Nephron (organoid): ENCODE data around the gene CAV1.

Source experiments
- H3K27ac Mint-ChIP-seq, 3 experiments: 2 replicates each; pipeline ENCODE4 v1.8.0; 2020; ENCODE audit warnings: mixed read lengths in 3 of 3, mild to moderate bottlenecking in 2 of 3, moderate library complexity in 1 of 3
- H3K27me3 Mint-ChIP-seq: 2 replicates; pipeline ENCODE4 v1.8.0; 2021; ENCODE audit warnings: low read depth, mild to moderate bottlenecking, moderate library complexity, mixed read lengths
- H3K36me3 Mint-ChIP-seq: 2 replicates; pipeline ENCODE4 v1.8.0; 2020; ENCODE audit warnings: low read depth, mixed read lengths
- H3K4me1 Mint-ChIP-seq: 2 replicates; pipeline ENCODE4 v1.8.0; 2020; ENCODE audit warnings: mixed read lengths
- H3K4me3 Mint-ChIP-seq, 3 experiments: 2 replicates each; pipeline ENCODE4 v1.8.0; 2020; ENCODE audit warnings: mild to moderate bottlenecking in 3 of 3, mixed read lengths in 3 of 3, moderate library complexity in 2 of 3
- H3K9me3 Mint-ChIP-seq: 2 replicates; pipeline ENCODE4 v1.8.0; 2020; ENCODE audit warnings: mixed read lengths
- CTCF ChIP-seq, 3 experiments: fragments of 200-600 bp; sonication (generic); IDR thresholded peaks; one replicate each; pipeline ENCODE4 v1.5.0; 2021; ENCODE audit warnings: antibody characterized with exemption in 3 of 3; ENCODE audit not compliant: unreplicated experiment in 3 of 3

Gene CAV1

GRCh38 chr7:116560021-116560970, 35.5 kb downstream of the CAV1 start:
- peaks cover 21% of the 10 kb centered on the region for H3K27me3 Mint-ChIP-seq
- H3K9me3 Mint-ChIP-seq, result no peaks in the 10 kb centered on the region
- no peak for TF ChIP-seq CTCF (IDR thresholded peaks at IDR 0.05; ENCODE audit: unreplicated experiment in 3 of 3)
- H3K27ac Mint-ChIP-seq, result no peak overlapping the region
- peaks cover 5% of the 10 kb centered on the region for H3K4me1 Mint-ChIP-seq
- H3K36me3 Mint-ChIP-seq, result no peaks in the 10 kb centered on the region
- H3K4me3 Mint-ChIP-seq, result no peak overlapping the region

- H3K27ac Mint-ChIP-seq, result no peak overlapping the region
- no peaks in the 10 kb centered on the region for H3K36me3 Mint-ChIP-seq
- peaks cover 4% of the 10 kb centered on the region for H3K4me1 Mint-ChIP-seq
- peaks cover 21% of the 10 kb centered on the region for H3K27me3 Mint-ChIP-seq
- H3K4me3 Mint-ChIP-seq, result no peak overlapping the region
- H3K9me3 Mint-ChIP-seq, result no peaks in the 10 kb centered on the region
- TF ChIP-seq CTCF (IDR thresholded peaks at IDR 0.05; ENCODE audit: unreplicated experiment in 3 of 3), result no peak
Observed at GRCh38 chr7:116561697-116562483, 37.1 kb downstream of the CAV1 start.

- Mint-ChIP-seq H3K27ac (no peak overlapping the region), H3K36me3 (no peaks in the 10 kb centered on the region), H3K27me3 (peaks cover 18% of the 10 kb centered on the region), H3K4me3 (no peak overlapping the region), H3K4me1 (peaks cover 4% of the 10 kb centered on the region), H3K9me3 (no peaks in the 10 kb centered on the region)
- no peak for TF ChIP-seq CTCF (IDR thresholded peaks at IDR 0.05; ENCODE audit: unreplicated experiment in 3 of 3)
Observed at GRCh38 chr7:116562529-116563121, 37.8 kb downstream of the CAV1 start.

- Mint-ChIP-seq H3K9me3 (no peaks in the 10 kb centered on the region), H3K27me3 (peaks cover 16% of the 10 kb centered on the region), H3K36me3 (no peaks in the 10 kb centered on the region), H3K27ac (no peak overlapping the region), H3K4me3 (no peak overlapping the region), H3K4me1 (peaks cover 2% of the 10 kb centered on the region)
- TF ChIP-seq CTCF (IDR thresholded peaks at IDR 0.05; ENCODE audit: unreplicated experiment in 3 of 3), result no peak
Observed at GRCh38 chr7:116565981-116566380, 41.1 kb downstream of the CAV1 start.

GRCh38 chr7:116566666-116567065, 41.8 kb downstream of the CAV1 start:
- Mint-ChIP-seq H3K27me3 (peaks cover 16% of the 10 kb centered on the region), H3K36me3 (no peaks in the 10 kb centered on the region), H3K9me3 (no peaks in the 10 kb centered on the region), H3K27ac (no peak overlapping the region), H3K4me1 (peaks cover 5% of the 10 kb centered on the region), H3K4me3 (no peak overlapping the region)
- no peak for TF ChIP-seq CTCF (IDR thresholded peaks at IDR 0.05; ENCODE audit: unreplicated experiment in 3 of 3)
